Natural killer cell (primary cell): ENCODE results near the gene ARHGAP12. TPM values are rescaled to one million over a fixed set of nuclear protein-coding genes. Genes with fewer than 3 reads are reported as not detected.

Source experiments
- ATAC-seq, 3 donors: fragments of 150-1000 bp in 2 of 3; fragments of 200-7000 bp in 1 of 3; cut with Tn5 transposase; 1 replicate in 1 of 3; 2 replicates in 2 of 3; pipeline ENCODE4 v1.10.0; 2021; ENCODE audit warnings: mild to moderate bottlenecking in 2 of 3, moderate library complexity in 2 of 3
- DNase-seq, 2 donors: peaks; one replicate each; pipeline versions ENCODE4 v3.0.0 to v3.0.0-alpha.2; 2013 to 2021; ENCODE audit warnings: mixed read lengths in 1 of 2
- H3K27ac ChIP-seq: one replicate; pipeline ENCODE4 v1.5.1; 2013; ENCODE audit warnings: mild to moderate bottlenecking, low read length
- H3K27me3 ChIP-seq: one replicate; pipeline ENCODE4 v1.6.1; 2013; ENCODE audit warnings: low read length; ENCODE audit not compliant: control insufficient read depth, insufficient read depth
- H3K36me3 ChIP-seq: one replicate; pipeline ENCODE4 v1.6.1; 2013; ENCODE audit warnings: low read length; ENCODE audit not compliant: control insufficient read depth, insufficient read depth
- H3K4me1 ChIP-seq: one replicate; pipeline ENCODE4 v1.6.1; 2013; ENCODE audit warnings: low read length; ENCODE audit not compliant: control insufficient read depth, insufficient read depth
- H3K4me3 ChIP-seq: one replicate; pipeline ENCODE4 v1.5.1; 2013; ENCODE audit warnings: low read length
- H3K9me3 ChIP-seq: one replicate; pipeline ENCODE4 v1.6.1; 2013; ENCODE audit warnings: low read length; ENCODE audit not compliant: control insufficient read depth, insufficient read depth
- H3K27ac Mint-ChIP-seq, 2 donors: one replicate each; pipeline ENCODE4 v1.8.0; 2022; ENCODE audit warnings: mild to moderate bottlenecking in 2 of 2, mixed read lengths in 2 of 2, moderate library complexity in 1 of 2
- H3K27me3 Mint-ChIP-seq, 2 donors: one replicate each; pipeline ENCODE4 v1.8.0; 2022; ENCODE audit warnings: low read depth in 2 of 2, mixed read lengths in 2 of 2
- H3K36me3 Mint-ChIP-seq: one replicate; pipeline ENCODE4 v1.8.0; 2022; ENCODE audit warnings: mixed read lengths
- H3K4me1 Mint-ChIP-seq, 2 donors: one replicate each; pipeline ENCODE4 v1.8.0; 2022; ENCODE audit warnings: mixed read lengths in 2 of 2
- H3K4me3 Mint-ChIP-seq: one replicate; pipeline ENCODE4 v1.8.0; 2022; ENCODE audit warnings: mild to moderate bottlenecking, moderate library complexity, mixed read lengths
- H3K9me3 Mint-ChIP-seq, 2 donors: one replicate each; pipeline ENCODE4 v1.8.0; 2022; ENCODE audit warnings: mixed read lengths in 2 of 2
- WGBS: methylation state at CpG from one replicate; pipeline ENCODE4 v1.1.7; 2013; ENCODE audit warnings: missing lambda C conversion rate; ENCODE audit not compliant: insufficient coverage; 5-methylcytosine and 5-hydroxymethylcytosine counted together
- intact Hi-C: fragments of 100-400 bp; cut with micrococcal nuclease; formaldehyde crosslinking; loops from one replicate; pipeline ENCODE4 v1.14.2; 2022
- total RNA-seq, 4 donors: library from RNA; stranded (reverse); fragments of 120-200 nt in 1 of 4; gene quantifications; one replicate each; pipeline versions ENCODE4 v1.2.3 to v1.2.4, GENCODE V29; 2013 to 2022
- TF ChIP-seq, protein P1 (sequence below): fragments of 200-600 bp; IDR thresholded peaks from one replicate; pipeline ENCODE4 v1.8.0; 2022; ENCODE audit warnings: antibody characterized with exemption

The ARHGAP12 gene
- total RNA-seq, 3 donors from 2014 or later (not counting 1 experiment from before 2014, with no cell fraction given), result 35.1 to 40.2 (median 40.2) TPM

GRCh38 chr10:31823358-31823757 is 105.3 kb downstream of the ARHGAP12 start:
- 86% methylated on average over 4 of the region's 4 CpGs for WGBS
- DNase-seq, result no peak
- peaks cover 14% of the 10 kb centered on the region for H3K36me3 ChIP-seq
- no peaks in the 10 kb centered on the region for H3K27me3 ChIP-seq
- no peak overlapping the region for H3K4me3 Mint-ChIP-seq
- H3K27me3 Mint-ChIP-seq, result no peaks in the 10 kb centered on the region
- no peaks in the 10 kb centered on the region for H3K36me3 Mint-ChIP-seq
- H3K4me1 Mint-ChIP-seq, result no peaks in the 10 kb centered on the region
- H3K9me3 ChIP-seq, result no peaks in the 10 kb centered on the region
- intact Hi-C loops, result no loop called here
- H3K27ac ChIP-seq, result no peak overlapping the region
- H3K4me3 ChIP-seq, result no peak overlapping the region
- H3K27ac Mint-ChIP-seq, result no peak overlapping the region
- no peaks in the 10 kb centered on the region for H3K9me3 Mint-ChIP-seq
- no peak for ATAC-seq
- no peaks in the 10 kb centered on the region for H3K4me1 ChIP-seq
- TF ChIP-seq, protein P1, sequence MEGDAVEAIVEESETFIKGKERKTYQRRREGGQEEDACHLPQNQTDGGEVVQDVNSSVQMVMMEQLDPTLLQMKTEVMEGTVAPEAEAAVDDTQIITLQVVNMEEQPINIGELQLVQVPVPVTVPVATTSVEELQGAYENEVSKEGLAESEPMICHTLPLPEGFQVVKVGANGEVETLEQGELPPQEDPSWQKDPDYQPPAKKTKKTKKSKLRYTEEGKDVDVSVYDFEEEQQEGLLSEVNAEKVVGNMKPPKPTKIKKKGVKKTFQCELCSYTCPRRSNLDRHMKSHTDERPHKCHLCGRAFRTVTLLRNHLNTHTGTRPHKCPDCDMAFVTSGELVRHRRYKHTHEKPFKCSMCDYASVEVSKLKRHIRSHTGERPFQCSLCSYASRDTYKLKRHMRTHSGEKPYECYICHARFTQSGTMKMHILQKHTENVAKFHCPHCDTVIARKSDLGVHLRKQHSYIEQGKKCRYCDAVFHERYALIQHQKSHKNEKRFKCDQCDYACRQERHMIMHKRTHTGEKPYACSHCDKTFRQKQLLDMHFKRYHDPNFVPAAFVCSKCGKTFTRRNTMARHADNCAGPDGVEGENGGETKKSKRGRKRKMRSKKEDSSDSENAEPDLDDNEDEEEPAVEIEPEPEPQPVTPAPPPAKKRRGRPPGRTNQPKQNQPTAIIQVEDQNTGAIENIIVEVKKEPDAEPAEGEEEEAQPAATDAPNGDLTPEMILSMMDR, result no peak

GRCh38 chr10:31822616-31823318 is 105.9 kb downstream of the ARHGAP12 start:
- no peak overlapping the region for H3K27ac Mint-ChIP-seq
- TF ChIP-seq, protein P1, result no peak
- no peaks in the 10 kb centered on the region for H3K27me3 Mint-ChIP-seq
- peaks cover 14% of the 10 kb centered on the region for H3K36me3 ChIP-seq
- no peak overlapping the region for H3K27ac ChIP-seq
- H3K4me3 ChIP-seq, result no peak overlapping the region
- H3K4me1 ChIP-seq, result no peaks in the 10 kb centered on the region
- H3K4me3 Mint-ChIP-seq, result no peak overlapping the region
- H3K9me3 ChIP-seq, result no peaks in the 10 kb centered on the region
- H3K9me3 Mint-ChIP-seq, result no peaks in the 10 kb centered on the region
- H3K4me1 Mint-ChIP-seq, result no peaks in the 10 kb centered on the region
- WGBS, result 96% methylated on average over 5 of the region's 8 CpGs
- ATAC-seq, result no peak
- intact Hi-C loops, result no loop called here
- H3K36me3 Mint-ChIP-seq, result no peaks in the 10 kb centered on the region
- no peaks in the 10 kb centered on the region for H3K27me3 ChIP-seq
- DNase-seq, result no peak

DNA sequence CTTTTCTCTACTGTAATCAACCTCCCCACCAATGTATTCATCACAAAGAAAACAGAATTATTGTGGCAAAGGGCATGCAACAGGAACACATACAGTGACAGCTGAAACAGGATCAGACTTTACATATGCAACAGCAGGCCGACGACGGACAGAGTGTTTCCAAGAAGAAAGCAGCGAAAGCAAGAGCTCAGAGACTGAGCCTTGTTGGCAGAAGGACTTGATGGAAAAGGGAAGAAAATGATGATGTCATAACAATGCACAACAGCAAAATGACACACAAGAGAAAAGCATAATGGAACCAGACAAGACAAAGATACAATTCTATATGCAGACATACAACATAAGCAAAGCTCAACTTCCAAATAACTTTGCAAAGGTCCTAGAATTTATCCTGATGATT is 106.5 kb downstream of the ARHGAP12 start:
- Mint-ChIP-seq H3K4me3 (no peak overlapping the region), H3K36me3 (no peaks in the 10 kb centered on the region), H3K27ac (no peak overlapping the region), H3K9me3 (no peaks in the 10 kb centered on the region), H3K27me3 (no peaks in the 10 kb centered on the region), H3K4me1 (no peaks in the 10 kb centered on the region)
- 100% methylated on average over 4 of the region's 4 CpGs for WGBS
- H3K27me3 ChIP-seq, result no peaks in the 10 kb centered on the region
- intact Hi-C loops, result no loop called here
- H3K9me3 ChIP-seq, result no peaks in the 10 kb centered on the region
- TF ChIP-seq, protein P1, result no peak
- H3K36me3 ChIP-seq, result peaks cover 17% of the 10 kb centered on the region
- no peak overlapping the region for H3K4me3 ChIP-seq
- DNase-seq (no peak), ATAC-seq (no peak)
- no peak overlapping the region for H3K27ac ChIP-seq
- no peaks in the 10 kb centered on the region for H3K4me1 ChIP-seq
